ENCODE results near the gene MRPS31. TPM values are rescaled to one million over a fixed set of nuclear protein-coding genes. Genes with fewer than 3 reads are reported as not detected.
"Not testable (repeated sequence)": the region's sequence is repeated elsewhere in the genome, so short reads cannot be mapped to it uniquely, and the experiment has no call there.

MRPS31 gene
- total RNA-seq, 1 donor from 2014 or later, result 61.5 TPM

DNA sequence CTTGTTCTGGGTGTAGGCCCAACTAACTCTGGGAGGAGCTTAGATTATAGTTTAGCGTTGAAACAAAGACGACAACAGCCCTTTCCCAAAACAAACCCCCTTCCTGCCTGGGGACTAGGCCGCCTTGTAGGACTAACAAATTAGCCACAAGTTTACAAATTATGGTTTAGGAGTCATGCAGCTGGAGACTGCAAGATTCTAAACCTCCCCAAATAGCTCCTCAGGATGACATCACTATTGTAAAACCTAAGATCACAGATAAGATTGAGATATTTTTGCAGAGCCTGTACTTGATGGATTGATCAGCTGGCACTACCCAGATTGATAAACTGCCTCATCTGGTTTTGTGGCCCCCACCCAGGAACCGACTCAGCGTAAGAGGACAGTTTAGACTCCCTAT is 16.1 kb upstream of the MRPS31 start:
- Histone ChIP-seq H3K36me3 (no peaks in the 10 kb centered on the region), H2AFZ (replicated peaks) (no peak overlapping the region), H3K4me1 (peaks cover 7% of the 10 kb centered on the region), H3K79me2 (ENCODE audit: low read depth) (peaks cover 18% of the 10 kb centered on the region), H3K4me3 (no peak overlapping the region), H3K4me2 (no peak overlapping the region), H4K20me1 (ENCODE audit: low read depth) (no peaks in the 10 kb centered on the region), H3F3A (ENCODE audit: low read depth) (peaks cover 22% of the 10 kb centered on the region), H3K9me3 (ENCODE audit: low read depth) (no peaks in the 10 kb centered on the region), H3K27me3 (no peaks in the 10 kb centered on the region), H3K27ac (no peak overlapping the region), H3K9ac (no peak overlapping the region)
- no peaks in the 10 kb centered on the region for H3K9me3 Mint-ChIP-seq
- no peak for DNase-seq (ENCODE audit: low spot score)
- H3K27me3 Mint-ChIP-seq (ENCODE audit: insufficient read depth, low read depth), result peaks cover 3% of the 10 kb centered on the region
- TF ChIP-seq, protein P1, sequence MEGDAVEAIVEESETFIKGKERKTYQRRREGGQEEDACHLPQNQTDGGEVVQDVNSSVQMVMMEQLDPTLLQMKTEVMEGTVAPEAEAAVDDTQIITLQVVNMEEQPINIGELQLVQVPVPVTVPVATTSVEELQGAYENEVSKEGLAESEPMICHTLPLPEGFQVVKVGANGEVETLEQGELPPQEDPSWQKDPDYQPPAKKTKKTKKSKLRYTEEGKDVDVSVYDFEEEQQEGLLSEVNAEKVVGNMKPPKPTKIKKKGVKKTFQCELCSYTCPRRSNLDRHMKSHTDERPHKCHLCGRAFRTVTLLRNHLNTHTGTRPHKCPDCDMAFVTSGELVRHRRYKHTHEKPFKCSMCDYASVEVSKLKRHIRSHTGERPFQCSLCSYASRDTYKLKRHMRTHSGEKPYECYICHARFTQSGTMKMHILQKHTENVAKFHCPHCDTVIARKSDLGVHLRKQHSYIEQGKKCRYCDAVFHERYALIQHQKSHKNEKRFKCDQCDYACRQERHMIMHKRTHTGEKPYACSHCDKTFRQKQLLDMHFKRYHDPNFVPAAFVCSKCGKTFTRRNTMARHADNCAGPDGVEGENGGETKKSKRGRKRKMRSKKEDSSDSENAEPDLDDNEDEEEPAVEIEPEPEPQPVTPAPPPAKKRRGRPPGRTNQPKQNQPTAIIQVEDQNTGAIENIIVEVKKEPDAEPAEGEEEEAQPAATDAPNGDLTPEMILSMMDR (IDR thresholded peaks at IDR 0.05), result no peak
- TF ChIP-seq EZH2 (IDR thresholded peaks at IDR 0.05) (no peak), EZH2phosphoT487 (IDR thresholded peaks at IDR 0.05) (no peak)
- H3K27ac Mint-ChIP-seq, result no peak overlapping the region
- no peaks in the 10 kb centered on the region for H3K36me3 Mint-ChIP-seq
- peaks cover 4% of the 10 kb centered on the region for H3K4me1 Mint-ChIP-seq
- H3K4me3 Mint-ChIP-seq, result peak overlapping the region; percentile 46

DNA sequence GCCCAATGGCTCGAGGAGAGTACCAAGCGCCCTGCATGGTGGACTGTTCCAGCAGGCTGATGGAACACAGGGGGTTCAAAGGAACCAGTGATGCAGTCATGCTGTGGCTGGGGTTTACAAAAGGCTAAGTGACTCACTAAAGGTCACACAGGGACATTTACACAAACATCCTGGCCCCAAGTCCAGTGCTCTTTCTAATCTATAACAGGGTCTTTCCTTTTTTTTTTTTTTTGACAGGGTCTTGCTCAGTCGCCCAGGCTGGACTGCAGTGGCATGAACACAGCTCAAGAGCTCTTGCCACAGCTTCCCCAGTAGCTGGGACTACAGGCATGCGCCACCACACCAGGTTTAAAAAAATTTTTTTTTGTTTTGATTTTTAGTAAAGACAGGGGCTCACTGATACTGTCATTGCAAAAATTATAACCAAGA is 15.6 kb upstream of the MRPS31 start:
- Mint-ChIP-seq H3K27ac (no peak overlapping the region), H3K4me3 (no peak overlapping the region), H3K9me3 (no peaks in the 10 kb centered on the region), H3K4me1 (peaks cover 4% of the 10 kb centered on the region), H3K36me3 (no peaks in the 10 kb centered on the region), H3K27me3 (ENCODE audit: insufficient read depth, low read depth) (peaks cover 5% of the 10 kb centered on the region)
- TF ChIP-seq, protein P1 (IDR thresholded peaks at IDR 0.05), result no peak
- TF ChIP-seq EZH2phosphoT487 (IDR thresholded peaks at IDR 0.05), result no peak
- TF ChIP-seq EZH2 (IDR thresholded peaks at IDR 0.05), result no peak
- no peak overlapping the region for H3K4me2 ChIP-seq
- no peak overlapping the region for H2AFZ ChIP-seq (replicated peaks)
- H3F3A ChIP-seq (ENCODE audit: low read depth), result peaks cover 22% of the 10 kb centered on the region
- no peak overlapping the region for H3K27ac ChIP-seq
- no peak overlapping the region for H3K4me3 ChIP-seq
- H3K4me1 ChIP-seq, result peaks cover 7% of the 10 kb centered on the region
- H3K9ac ChIP-seq, result no peak overlapping the region
- peaks cover 13% of the 10 kb centered on the region for H3K79me2 ChIP-seq (ENCODE audit: low read depth)
- no peaks in the 10 kb centered on the region for H3K9me3 ChIP-seq (ENCODE audit: low read depth)
- H3K27me3 ChIP-seq, result no peaks in the 10 kb centered on the region
- H4K20me1 ChIP-seq (ENCODE audit: low read depth), result no peaks in the 10 kb centered on the region
- H3K36me3 ChIP-seq, result no peaks in the 10 kb centered on the region
- no peak for DNase-seq (ENCODE audit: low spot score)

DNA sequence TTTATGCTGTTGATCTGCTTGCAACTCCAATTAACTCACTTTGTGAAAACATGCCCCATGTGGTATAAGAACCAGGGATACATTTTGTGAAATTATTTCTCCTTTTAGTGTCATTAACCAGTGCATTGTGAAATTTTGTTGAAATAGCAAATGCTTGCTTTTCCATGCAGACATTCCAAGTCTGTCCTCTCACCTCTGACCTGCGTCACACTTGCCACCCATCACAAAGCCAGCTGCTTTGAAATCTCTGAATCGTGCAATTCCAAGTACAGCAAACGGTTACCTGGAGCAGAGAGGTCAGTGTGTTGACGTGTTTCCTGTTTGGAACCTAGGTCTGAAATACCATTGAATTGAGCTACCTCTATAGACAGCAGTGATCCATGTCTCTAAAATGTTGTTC is 13.6 kb upstream of the MRPS31 start:
- H3K27ac ChIP-seq, result no peak overlapping the region
- H3K79me2 ChIP-seq (ENCODE audit: low read depth), result no peaks in the 10 kb centered on the region
- H4K20me1 ChIP-seq (ENCODE audit: low read depth), result no peaks in the 10 kb centered on the region
- TF ChIP-seq, protein P1 (IDR thresholded peaks at IDR 0.05), result no peak
- TF ChIP-seq EZH2 (IDR thresholded peaks at IDR 0.05), result no peak
- TF ChIP-seq EZH2phosphoT487 (IDR thresholded peaks at IDR 0.05), result no peak
- Mint-ChIP-seq H3K4me1 (no peaks in the 10 kb centered on the region), H3K9me3 (no peaks in the 10 kb centered on the region), H3K36me3 (no peaks in the 10 kb centered on the region), H3K4me3 (no peak overlapping the region), H3K27ac (no peak overlapping the region), H3K27me3 (ENCODE audit: insufficient read depth, low read depth) (peaks cover 4% of the 10 kb centered on the region)
- H3F3A ChIP-seq (ENCODE audit: low read depth), result peaks cover 12% of the 10 kb centered on the region
- H3K36me3 ChIP-seq, result no peaks in the 10 kb centered on the region
- H3K9ac ChIP-seq, result no peak overlapping the region
- no peaks in the 10 kb centered on the region for H3K27me3 ChIP-seq
- no peak overlapping the region for H3K4me2 ChIP-seq
- H3K4me3 ChIP-seq, result no peak overlapping the region
- H2AFZ ChIP-seq (replicated peaks), result no peak overlapping the region
- no peaks in the 10 kb centered on the region for H3K9me3 ChIP-seq (ENCODE audit: low read depth)
- DNase-seq (ENCODE audit: low spot score), result no peak
- H3K4me1 ChIP-seq, result no peaks in the 10 kb centered on the region

GRCh38 chr13:40782971-40783370 is 12.0 kb upstream of the MRPS31 start:
- not testable (repeated sequence) for H3K9me3 ChIP-seq (ENCODE audit: low read depth); H3K4me1 Mint-ChIP-seq; H3F3A ChIP-seq (ENCODE audit: low read depth); H2AFZ ChIP-seq (replicated peaks); H3K4me1 ChIP-seq; H3K27ac Mint-ChIP-seq; H3K79me2 ChIP-seq (ENCODE audit: low read depth); H3K9me3 Mint-ChIP-seq; H3K36me3 Mint-ChIP-seq; H3K36me3 ChIP-seq; H3K27ac ChIP-seq; H4K20me1 ChIP-seq (ENCODE audit: low read depth); H3K27me3 ChIP-seq; DNase-seq (ENCODE audit: low spot score); H3K4me2 ChIP-seq; H3K9ac ChIP-seq; H3K27me3 Mint-ChIP-seq (ENCODE audit: insufficient read depth, low read depth); H3K4me3 ChIP-seq; H3K4me3 Mint-ChIP-seq
